Measurements from ENCODE around the gene ZNF688.
"Not testable (repeated sequence)": the region's sequence is repeated elsewhere in the genome, so short reads cannot be mapped to it uniquely, and the experiment has no call there.

The ZNF688 gene

DNA sequence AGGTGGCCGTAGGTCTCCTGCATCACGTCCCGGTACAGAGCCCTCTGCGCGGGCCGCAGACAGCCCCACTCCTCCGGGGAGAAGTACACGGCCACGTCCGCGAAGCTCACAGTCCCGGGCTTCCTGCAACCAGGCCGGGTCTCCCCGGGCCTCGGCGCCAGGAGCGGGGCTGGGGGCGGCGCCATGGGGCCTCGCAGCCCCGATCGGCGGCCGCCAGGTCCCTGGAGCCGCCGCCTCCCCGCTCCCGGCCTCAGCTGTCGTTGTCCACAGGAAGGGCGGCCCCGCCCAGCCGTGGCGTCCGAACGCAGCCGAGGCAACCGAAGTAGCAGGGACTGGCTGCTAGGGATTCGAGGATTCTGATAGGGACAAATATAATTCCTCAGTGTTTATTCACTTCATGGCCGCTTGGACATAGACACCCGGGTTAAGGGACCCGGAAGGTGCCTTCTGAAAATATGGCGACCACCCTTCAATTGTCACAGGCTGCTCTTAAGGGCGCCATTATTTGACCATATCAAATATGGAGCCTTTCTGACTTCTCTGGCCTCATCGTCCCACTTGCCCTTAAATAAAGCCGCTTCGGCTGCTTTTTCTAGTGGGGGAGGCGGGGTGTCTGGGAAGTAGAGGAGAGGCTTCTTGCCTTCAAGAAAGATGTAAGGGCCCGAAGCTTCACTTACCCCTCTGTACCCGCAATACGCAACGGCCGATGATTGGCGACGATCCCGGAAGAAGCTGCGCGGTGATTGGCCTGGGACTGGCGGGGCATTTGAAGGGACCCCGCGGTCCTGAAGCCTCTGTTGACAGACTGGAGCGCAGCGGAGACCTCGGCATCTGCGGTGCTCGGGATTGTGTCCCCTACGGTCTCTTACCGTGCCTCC lies at the start of gene ZNF688:
ZNF688 (minus strand) TSS at position 270 of the 878 bp plus-strand sequence; CDS start at position 185, 85 bp downstream.
- peak; percentile 88 for DNase-seq

DNA sequence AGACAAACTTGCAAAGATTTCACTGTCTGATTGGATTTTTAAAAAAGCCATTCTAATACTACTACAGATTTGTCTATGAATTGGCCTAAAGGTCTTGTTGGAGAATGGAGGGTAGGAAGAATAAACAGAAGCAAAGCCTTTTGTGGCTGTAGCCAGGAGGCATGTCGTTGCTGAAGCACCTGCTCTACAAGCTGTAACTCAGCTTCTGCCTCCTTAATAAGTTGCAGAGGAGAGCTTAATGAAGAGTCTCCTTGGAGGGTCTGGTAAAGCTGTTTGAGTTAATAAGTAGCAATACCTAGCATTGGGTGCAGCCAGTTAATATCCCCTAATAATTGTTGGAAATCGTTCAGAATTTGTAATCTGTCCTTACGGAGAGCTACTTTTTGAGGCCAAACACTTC lies 48.7 kb upstream of the ZNF688 start:
- DNase-seq: no peak

DNA sequence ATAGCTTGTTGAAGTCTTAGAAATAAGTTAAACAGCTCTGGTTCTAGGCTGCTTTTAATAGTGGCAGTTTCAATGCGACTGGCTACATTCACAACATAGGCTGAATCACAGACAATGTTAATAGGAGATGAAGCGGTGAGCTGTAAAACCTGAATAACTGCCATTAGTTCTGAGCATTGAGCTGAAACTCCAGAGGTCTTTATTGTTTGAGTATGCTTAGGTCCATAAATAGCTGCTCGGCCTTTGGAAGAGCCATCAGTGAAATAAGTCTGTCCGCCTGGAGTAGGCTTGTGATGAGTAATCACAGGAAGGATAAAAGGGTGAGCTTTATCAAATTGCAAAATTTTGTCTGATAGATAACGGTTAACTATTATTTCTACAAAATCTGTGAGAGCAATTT lies 48.1 kb upstream of the ZNF688 start:
- no peak for DNase-seq

DNA sequence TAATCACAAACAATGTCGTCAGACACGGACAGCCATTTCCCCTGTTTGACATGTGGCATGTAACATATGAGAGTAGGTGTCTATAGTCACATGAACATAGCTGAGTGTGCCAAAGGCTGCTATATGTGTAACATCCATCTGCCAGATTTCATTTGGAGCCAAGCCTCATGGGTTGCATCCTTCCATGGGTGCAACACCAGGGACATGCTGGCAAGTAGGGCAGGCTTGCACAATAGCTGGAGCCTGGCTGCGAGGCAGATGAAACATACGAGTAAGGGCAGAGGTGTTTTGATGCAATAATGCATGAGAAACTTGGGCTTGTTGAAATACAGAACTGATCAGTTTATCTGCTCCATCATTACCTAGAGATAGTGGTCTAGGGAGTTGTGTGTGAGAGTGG lies 47.7 kb upstream of the ZNF688 start:
- DNase-seq: no peak

DNA sequence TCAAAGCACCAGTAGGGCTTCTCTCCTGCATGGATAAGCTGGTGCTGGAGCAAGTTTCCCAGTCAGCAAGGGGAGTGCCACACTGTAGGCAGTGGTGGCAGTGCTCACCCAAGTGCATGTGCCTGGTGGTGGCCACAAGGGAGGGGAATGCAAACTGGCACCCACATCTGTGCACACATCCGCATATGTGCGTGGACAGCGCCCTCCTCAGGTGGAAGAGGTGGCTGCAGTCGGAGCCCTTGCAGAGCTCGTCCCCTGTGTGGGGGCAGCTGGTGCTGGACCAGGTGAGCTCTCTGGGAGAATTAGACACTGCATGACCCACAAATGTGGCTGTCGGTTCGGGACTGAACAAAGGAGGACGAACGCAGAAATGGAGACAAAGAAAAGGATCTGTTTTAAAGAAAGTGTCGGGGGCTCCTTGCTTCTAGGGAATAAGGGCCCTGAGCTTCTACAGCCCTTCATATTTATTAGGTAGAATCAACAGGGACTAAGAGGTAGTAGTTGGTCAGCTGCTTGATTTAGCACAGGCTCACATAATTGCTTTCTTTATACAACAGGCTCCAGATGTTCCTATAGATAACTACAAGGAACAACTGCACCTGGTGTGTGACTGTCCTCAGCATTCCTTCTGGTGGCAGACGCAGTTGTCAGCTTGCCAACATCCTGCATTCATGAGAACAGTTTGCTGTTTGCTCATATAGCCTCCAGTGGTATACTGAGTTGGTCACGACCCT lies 44.0 kb upstream of the ZNF688 start:
- DNase-seq: peak; percentile 71

DNA sequence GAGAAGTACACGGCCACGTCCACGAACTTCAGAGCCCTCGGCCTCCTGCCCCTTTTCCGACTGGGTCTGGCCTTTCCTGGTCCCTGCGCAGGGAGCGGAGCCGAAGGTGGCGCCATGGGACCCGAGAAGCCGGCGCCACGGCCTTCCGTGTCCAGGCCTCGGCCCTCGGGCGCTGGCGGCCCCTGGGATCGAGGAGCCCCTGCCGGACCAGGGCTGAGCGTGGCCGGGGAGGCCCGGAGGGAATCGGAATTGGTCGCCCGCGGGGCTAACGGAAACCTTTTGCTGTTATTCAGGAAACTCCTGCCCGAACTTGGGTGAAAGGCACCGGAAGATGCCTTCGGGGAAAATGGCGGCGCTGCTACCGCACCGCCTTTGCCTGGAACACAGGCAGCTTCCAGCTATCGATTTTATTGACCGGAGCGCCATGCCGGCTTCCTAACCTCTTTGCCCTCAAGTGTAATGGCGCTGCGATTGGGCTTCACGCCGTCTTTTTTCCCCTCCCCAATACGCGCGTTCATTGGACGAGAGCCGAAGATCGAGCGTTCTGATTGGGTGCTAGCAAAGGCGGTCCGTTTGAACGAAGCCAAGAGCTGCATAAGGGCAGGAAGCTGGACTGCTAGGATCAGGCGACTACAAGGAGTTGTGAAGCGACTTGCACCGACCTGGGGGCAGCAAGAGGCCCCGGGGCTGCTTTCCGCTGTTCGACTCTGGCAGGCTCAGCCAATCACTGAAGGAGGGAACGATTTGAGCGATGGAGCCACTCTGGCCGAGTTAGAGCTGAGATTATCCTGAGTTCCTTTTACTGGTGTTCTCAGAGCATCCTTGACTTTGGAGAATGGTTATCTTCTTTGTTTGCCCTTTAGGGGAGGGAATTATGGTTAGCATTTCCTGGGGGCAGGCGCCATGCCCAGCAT lies 38.7 kb upstream of the ZNF688 start, which contains the start of gene ZNF689:
ZNF689 (minus strand) TSS at position 464 of the 914 bp plus-strand sequence; CDS start at position 116, 348 bp downstream.
- peak; percentile 97 for DNase-seq

DNA sequence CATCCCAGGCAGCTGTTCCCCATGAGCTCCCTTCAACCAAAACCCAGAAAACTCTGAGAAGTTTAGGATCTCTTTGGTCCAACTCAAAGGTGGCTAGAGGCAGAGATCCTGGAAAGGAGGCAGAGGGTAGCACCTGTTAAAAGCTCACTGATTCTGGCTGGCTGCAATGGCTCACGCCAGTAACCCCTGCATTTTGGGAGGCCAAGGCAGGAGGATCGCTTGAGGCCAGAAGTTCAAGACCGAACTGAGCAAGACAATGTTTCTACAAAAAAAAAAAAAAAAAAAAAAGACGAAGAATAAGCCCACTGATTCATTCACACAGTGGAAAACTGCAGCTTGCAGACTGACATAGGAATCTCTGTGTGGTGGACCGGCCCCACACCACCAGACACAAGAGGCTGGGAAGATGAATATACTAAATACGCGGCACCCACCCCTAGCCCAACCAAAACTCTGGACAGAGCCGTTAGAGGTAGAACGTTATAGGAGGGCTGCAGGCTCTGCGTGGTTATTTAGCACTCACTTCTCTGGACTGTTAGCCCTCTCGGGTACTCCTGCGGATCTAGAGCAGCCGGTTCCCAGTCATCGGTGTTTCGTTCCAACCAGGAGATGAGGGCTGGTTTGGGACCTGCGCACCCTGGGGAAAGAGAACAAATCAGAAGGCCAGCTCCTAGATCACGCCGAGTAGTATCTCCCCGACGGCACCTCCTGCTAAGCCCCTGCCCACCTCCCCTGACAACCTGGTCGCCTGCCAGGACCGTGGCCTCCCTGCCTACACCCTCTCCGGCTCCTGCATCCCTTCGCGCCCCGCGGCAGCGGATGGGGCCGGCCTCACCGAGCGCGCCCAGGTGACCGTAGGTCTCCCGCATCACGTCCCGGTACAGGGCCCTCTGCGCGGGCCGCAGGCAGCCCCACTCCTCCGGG lies 37.8 kb upstream of the ZNF688 start:
- no peak for DNase-seq

DNA sequence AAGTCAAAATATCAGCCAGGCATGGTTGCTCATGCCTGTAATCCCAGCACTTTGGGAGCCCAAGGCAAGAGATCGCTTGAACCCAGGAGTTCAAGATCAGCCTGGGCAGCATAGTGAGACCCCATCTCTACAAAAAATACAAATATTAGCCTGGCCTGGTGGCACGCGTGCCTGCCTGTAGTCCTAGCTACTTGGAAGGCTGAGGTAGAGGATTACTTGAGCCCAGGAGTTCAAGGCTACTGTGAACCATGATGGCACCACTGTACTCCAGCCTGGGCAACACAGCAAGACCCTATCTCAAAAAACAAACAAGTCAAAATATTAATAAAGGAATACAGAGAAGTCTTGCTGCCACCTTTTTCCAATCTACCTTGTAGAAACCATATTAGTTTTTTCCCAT lies 34.5 kb upstream of the ZNF688 start:
- DNase-seq: no peak

DNA sequence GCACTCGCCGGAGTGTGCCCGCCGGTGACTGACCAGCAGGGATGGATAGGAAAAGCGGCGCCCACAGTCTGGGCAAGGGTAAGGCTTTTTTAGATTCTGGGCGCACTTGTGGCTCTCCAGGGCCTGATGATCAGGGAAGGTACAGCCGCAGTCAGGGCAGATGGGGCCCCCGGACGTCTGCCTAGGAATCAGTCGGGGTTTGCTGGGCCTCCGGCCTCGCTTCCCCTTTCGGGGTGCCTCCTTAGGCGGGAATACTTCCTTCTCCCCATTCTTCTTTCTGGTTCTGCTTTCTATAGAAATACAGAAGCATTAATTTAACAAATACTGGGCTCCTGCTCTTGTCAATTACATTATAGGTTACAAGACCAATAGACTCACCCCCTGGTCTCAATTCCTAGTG lies 33.6 kb upstream of the ZNF688 start:
- no peak for DNase-seq

DNA sequence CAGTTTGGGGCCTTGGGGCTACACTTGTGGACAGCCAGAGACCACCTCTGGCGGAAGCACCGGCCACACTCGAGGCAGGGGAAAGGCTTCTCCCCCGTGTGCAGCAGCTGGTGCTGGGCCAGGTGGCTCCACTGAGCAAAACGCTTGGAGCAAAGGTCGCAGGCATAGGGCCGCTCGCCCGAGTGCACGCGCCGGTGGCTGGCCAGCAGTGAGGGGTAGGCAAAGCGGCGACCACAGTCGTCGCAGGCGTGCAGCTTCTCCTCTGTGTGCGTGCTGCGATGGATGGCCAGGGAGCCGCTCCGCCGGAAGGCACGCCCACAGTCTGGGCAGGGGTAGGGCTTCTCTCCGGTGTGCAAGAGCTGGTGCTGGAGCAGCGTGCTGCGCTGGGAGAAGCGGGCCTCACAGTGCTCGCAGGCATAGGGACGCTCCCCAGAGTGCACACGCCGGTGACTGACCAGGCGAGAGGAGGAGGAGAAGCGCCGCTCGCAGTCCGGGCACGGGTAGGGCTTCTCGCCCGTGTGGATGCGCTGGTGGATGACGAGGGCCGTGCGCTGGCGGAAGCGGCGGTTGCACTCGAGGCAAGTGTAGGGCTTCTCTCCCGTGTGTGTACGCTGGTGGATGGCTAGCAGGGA lies 32.9 kb upstream of the ZNF688 start:
- DNase-seq: no peak

DNA sequence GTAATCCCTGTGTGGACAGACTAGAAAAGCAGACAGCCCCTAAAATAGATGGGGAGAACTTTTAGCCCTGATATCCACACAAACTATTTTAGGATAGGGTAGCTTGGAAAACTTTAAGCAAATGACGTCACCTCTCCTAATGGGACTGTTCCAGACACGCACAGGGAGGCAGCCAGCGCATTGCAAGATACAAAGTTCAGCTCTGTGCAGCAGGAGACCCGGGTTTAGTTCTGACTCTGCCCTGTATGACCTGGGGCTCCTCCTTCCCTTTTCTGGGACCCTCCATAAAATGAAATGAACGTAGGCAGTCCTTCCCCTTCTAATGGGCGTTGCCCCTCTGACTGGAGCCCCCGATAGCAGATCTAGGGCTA lies 32.4 kb upstream of the ZNF688 start:
- no peak for DNase-seq

DNA sequence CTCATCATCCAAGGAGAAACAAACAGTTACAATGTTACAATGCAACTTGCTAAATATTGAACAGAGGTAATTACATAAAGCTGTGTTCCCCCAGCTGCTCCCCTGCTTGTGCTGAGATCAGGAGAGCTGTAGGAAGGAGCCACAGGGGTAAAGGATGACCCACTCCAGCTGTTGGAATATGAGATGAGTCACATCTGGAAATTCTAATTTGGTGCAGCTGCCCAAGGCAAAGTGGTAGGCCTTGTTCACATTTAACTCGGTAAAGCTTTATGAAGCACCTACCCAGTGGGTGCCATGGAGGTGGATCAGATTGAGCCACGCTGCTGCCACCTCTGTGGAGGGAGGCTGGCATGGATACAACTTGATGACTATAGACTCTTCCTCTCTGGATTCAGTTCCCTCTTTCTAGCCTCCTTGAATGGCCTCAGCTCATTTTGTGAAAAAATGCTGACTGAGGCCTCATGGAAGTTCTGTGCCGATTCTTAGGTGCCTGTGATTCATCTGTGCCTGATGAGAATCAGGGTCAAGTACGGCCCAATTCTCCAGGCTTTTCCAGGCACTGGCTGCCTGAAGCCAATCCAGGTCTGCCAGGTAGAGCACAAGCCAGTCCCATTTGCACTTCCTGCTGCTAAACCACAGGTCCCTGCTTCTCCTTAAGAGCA lies 31.2 kb upstream of the ZNF688 start:
- no peak for DNase-seq

DNA sequence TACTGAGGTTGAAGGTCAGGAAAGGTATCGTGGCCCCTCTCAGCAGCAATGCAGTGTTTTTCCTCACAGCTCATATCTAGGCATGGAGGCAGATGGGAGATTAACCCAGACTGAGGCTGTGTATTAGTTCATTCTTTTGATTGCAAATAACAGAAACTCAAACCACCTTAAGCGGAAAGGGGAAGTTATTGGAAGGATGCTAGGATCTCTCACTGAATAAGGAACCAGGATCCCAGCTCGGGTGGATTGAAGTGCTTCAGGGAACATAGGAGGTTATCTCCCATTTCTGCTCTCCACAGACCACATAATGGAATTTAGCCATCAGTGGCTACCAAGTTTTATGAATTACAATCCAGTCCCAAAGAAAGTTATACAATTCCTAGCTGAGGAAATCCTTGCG lies 30.5 kb upstream of the ZNF688 start:
- DNase-seq: no peak

DNA sequence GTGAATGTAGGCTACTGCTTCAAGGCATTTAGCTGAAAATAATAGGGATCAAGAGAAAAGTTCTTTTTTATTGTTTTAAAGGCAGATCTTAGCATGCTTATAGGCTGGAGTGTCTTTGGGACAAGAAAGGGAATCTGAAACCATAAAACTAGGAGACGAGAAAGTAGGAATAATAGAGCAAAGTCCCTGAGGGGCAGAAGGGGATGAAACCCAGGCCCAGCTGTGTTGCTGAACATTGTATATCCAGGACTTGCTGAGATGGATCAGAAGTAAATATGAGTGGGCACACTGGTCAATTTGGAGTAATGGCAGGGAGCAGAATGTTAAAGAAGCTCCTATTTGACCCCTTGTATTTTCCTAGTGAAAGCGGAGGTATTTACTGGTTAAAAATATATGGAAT lies 29.4 kb upstream of the ZNF688 start:
- DNase-seq: no peak

DNA sequence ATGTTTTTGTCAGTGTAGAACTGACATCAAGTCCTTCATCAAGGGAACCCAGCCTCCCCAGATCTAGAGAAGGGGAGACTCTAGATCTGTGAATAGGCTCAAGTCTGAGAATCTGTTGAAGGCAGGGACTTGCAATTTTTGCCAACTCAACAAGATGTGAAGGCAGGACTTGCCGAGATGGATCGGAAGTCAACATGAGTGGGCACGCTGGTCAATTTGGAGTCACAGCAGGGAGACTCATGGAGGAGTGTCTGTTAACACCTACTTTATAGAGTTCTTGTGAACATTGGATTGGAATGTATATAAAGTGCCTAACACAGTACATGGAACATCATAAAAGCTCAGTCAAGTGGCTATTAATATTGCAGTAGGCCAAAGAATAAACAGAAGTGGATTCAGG lies 28.7 kb upstream of the ZNF688 start:
- no peak for DNase-seq

DNA sequence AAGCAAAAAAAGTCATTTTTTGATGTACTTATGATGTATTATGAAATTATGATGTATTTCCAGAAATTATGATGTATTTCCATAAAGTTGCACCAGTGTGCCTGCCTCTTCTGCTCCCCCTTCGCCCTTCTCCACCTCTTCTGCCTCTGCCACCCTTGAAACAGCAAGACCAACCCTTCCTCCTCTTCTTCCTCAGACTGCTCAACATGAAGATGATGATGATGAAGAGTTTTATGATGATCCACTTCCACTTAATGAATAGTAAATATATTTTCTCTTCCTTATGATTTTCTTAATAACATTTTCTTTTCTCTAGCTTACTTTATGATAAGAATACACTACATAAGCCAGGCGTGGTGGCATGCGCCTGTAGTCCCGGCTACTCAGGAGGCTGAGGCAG lies 21.4 kb upstream of the ZNF688 start:
- DNase-seq: no peak

DNA sequence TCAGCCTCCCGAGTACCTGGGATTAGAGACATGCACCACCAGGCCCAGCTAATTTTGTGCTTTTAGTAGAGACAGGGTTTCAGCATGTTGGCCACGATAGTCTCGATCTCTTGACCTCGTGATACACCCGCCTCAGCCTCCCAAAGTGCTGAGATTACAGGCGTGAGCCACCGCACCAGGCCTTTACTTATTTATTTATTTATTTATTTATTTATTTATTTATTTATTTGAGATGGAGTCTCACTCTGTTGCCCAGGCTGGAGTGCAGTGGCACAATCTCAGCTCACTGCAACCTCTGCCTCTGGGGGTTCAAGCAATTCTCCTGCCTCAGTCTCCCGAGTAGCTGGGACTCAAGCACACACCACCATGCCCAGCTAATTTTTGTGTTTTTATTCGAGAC lies 19.4 kb upstream of the ZNF688 start:
- not testable (repeated sequence) for DNase-seq

DNA sequence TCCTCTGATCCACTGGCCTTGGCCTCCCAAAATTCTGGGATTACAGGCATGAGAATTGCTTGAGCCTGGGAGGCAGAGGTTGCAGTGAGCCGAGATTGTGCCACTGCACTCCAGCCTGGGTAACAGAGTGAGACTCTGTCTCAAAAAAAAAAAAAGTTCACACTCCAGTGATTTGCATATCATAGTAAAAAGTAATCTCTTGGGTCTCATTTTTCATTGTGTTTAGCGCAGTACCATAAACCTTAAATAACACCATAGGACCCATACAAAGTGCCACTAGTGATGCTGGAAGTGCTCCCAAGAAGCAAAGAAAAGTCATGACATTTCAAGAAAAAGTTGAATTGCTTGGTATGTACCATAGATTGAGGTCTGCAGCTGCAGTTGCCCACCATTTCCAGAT lies 18.1 kb upstream of the ZNF688 start:
- DNase-seq: not testable (repeated sequence)

DNA sequence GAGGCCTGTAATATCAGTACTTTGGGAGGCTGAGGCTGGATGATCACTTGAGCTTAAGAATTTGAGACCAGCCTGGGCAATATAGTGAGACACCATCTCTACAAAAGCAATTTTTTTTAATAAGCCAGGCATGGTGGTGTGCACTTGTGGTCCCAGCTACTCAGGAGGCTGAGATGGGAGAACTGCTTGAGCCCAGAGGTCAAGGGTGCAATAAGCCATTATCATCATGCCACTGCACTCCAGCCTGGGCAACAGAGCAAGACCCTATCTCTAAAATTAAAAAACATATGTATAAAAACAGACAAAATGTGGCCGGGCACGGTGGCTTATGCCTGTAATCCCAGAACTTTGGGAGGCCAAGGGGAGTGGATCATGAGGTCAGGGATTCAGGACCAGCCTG lies 17.1 kb upstream of the ZNF688 start:
- no peak for DNase-seq

DNA sequence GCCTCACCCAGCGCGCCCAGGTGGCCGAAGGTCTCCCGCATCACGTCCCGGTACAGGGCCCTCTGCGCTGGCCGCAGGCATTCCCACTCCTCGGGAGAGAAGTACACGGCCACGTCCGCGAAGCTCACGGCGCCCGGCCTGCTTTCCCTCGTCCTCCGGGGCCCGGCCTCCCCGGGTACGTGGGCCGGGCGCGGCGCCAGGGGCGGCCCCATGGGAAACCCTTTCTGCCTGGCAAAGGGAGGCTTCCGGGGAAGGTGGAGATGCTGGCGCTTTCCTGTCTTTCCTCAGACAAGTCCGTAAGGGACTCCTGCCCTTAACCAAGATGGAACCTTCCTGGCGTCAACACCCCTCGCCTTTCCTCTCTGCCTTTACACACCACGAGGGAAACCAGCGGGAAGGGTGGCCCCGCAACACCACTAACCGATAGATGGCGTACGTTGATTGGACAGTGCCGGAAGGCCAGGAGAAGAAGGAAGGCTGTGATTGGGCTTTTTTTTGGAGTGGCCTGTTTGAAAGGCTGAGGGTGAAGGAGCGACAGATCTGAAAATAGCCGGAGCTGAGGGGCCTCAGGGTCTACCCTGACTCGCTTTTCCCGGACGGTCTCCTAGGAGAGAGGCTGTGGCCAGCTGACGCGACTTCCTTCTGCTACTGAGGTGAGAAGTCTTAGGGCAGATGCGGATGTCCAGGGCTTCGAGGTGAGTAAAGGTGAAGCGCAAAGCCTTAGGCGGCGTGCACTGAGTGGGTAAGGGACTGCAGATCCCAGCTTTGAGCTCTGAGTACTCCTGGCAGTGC lies 14.1 kb upstream of the ZNF688 start, which contains the start of gene ZNF785:
ZNF785 (minus strand) TSS at position 298 of the 792 bp plus-strand sequence; CDS start at position 212, 86 bp downstream.
- DNase-seq: peak; percentile 87

Data from activated T-cell treated with anti-CD3 and anti-CD28 coated beads, Interleukin-2, amount 50 U/mL, for 1 hour (primary cell).